Right cardiac atrium (tissue), 5 donors: ENCODE measurements around the gene IQCE. TPM values are rescaled to one million over a fixed set of nuclear protein-coding genes. Genes with fewer than 3 reads are reported as not detected.
A peak's percentile ranks its signal among the peaks of the same experiment; 100 is the strongest.

Experiments
- ATAC-seq, 2 donors: fragments of 200-7000 bp; cut with Tn5 transposase; one replicate each; pipeline versions ENCODE4 v1.8.0 to v1.9.1; 2020; ENCODE audit warnings: moderate library complexity in 2 of 2, mild to moderate bottlenecking in 1 of 2
- DNase-seq, 3 donors: peaks; one replicate each; pipeline ENCODE4 v3.0.0-alpha.2; 2020
- H3K27ac ChIP-seq: one replicate; pipeline ENCODE4 v1.5.1; 2013; ENCODE audit warnings: mild to moderate bottlenecking, low read length, control low read depth, moderate library complexity
- H3K27me3 ChIP-seq: one replicate; pipeline ENCODE4 v1.6.1; 2013; ENCODE audit not compliant: control insufficient read depth, insufficient read depth
- H3K4me1 ChIP-seq: one replicate; pipeline ENCODE4 v1.6.1; 2013; ENCODE audit warnings: low read length; ENCODE audit not compliant: control insufficient read depth, insufficient read depth
- H3K4me3 ChIP-seq: one replicate; pipeline ENCODE4 v1.5.1; 2013; ENCODE audit warnings: low read length, control low read depth
- H3K9me3 ChIP-seq: one replicate; pipeline ENCODE4 v1.6.1; 2013; ENCODE audit warnings: low read length; ENCODE audit not compliant: control insufficient read depth
- WGBS: extraction: QIAGEN DNeasy Blood & Tissue Kit; methylation state at CpG from one replicate; pipeline ENCODE4 v1.1.7; 2013; 5-methylcytosine and 5-hydroxymethylcytosine counted together
- intact Hi-C, 4 donors: fragments of 100-400 bp; cut with DNase I; formaldehyde crosslinking; loops; one replicate each; pipeline versions ENCODE4 v1.11.0 to v1.14.0; 2022 to 2023
- long read RNA-seq, 4 donors: library from polyadenylated mRNA; unstranded; transcript quantifications; one replicate each; pipeline ENCODE4 v2.0.0, GENCODE V29; 2020 to 2021
- polyA plus RNA-seq: library from polyadenylated mRNA; stranded (reverse); fragments of 200-250 nt; gene quantifications from one replicate; pipeline ENCODE4 v1.2.3, GENCODE V29; 2013
- total RNA-seq, 4 donors: library from RNA; stranded (reverse); fragmentation: NEBNext Ultra II Directional; extraction: Animal tissue kit (Norgen Biotek cat#: 25700); gene quantifications; one replicate each; pipeline ENCODE4 v1.2.1, GENCODE V29; 2021
- donor health status: healthy with polysubstance abuse.
- donor health status: DM: no; HTN: yes; CAD: no.
- donor health status: DM: no; HTN: no; CAD: no.
- donor health status: DM: no; HTN: yes; CAD: no; lungs with severe emphysema.
- donor health status: DM: yes; HTN: yes; CAD: no.

Gene IQCE
- 10 to 100 TPM; 10.6 to 16.0 (median 15.2) TPM for total RNA-seq
- polyA plus RNA-seq, result 7.9 TPM
- long read RNA-seq, donor 1, full-length matches to known transcripts, result 6 of 31 reads
- long read RNA-seq, donor 1, partial matches to known transcripts, result 15 of 31 reads
- long read RNA-seq, donor 1, other reads (novel, unspliced or antisense), result 10 of 31 reads
- long read RNA-seq, donor 2, full-length matches to known transcripts, result 5 of 13 reads
- long read RNA-seq, donor 2, partial matches to known transcripts, result 2 of 13 reads
- long read RNA-seq, donor 2, other reads (novel, unspliced or antisense), result 6 of 13 reads
- long read RNA-seq, donor 3, full-length matches to known transcripts, result 3 of 35 reads
- long read RNA-seq, donor 3, partial matches to known transcripts, result 19 of 35 reads
- long read RNA-seq, donor 3, other reads (novel, unspliced or antisense), result 13 of 35 reads
- long read RNA-seq, donor 4, full-length matches to known transcripts, result 1 of 8 reads
- long read RNA-seq, donor 4, partial matches to known transcripts, result 2 of 8 reads
- long read RNA-seq, donor 4, other reads (novel, unspliced or antisense), result 5 of 8 reads

DNA sequence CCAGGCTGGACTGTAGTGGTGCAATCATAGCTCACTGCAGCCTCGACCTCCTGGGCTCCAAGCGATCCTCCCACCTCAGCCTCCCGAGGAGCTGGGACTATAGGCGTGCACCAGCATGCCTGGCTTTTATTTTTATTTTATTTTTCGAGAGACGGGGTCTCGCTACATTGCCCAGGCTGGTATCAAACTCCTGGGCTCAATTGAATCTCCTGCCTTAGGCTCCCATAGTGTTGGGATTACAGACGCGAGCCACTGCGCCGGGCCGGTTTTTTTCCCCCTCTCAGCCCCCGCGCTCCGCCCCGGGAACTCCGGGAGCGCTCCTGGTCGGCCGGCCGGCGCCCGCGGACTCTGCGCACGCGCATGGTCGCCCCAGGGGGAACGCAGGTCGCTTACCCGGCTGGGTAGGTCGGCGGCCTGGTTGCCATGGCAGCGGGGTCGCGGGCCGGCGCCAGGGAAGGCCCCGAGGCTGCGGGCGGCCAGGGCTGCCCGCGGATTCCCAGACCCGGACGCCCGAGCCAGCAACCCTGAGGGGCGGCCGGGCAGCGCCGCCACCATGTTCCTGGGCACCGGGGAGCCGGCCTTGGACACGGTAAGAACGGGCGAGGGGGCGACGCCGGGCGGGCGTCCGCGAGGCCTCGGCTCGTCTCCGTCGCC, at the start of gene IQCE:
IQCE (plus strand) TSS at position 351 of the 654 bp plus-strand sequence; CDS start at position 554, 203 bp downstream.
- peaks cover 4% of the 10 kb centered on the region for H3K4me1 ChIP-seq
- H3K9me3 ChIP-seq, result no peaks in the 10 kb centered on the region
- DNase-seq, result peak; percentile 96 to 99 (median 98)
- no peaks in the 10 kb centered on the region for H3K27me3 ChIP-seq
- intact Hi-C loops, result loop anchor here in 1 of 4 donors (10.0 kb wide), 1 partner anchor 74 kb away; no protein-coding TSS in a partner anchor
- H3K27ac ChIP-seq, result peak within 1 kb of the TSS; percentile 72
- ATAC-seq, result peak; percentile 80 to 83
- 1% methylated on average over 66 of the region's 66 CpGs for WGBS
- peak within 1 kb of the TSS; percentile 99 for H3K4me3 ChIP-seq

DNA sequence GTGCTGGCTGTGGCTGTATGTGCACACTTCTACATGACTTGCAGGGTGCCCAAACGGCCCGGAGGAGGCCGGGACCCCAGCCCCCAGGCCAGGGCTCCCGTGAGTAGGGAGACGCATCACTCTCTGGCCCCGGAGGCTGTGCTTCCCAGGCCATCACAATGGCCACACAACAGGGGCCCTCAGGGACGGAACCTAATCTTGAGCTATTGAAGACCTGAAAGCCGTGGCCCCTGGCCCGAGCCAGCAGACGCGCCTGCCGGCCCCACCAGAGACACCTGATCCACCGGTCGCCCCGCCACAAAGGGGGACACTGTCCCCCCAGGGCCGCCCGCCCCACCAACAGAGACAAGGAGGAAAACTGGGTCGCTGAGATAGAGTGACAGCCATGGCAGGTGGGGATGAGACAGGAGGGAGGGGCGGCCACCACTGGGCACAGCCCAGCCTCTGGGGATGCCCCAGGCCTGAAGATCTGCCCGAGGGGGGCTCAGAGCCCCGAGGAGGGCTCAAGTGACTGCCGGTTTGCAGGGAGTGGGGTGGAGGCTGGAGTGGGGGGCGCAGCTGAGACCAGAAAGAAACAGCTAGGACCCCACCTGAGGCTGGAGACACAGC, 49.4 kb upstream of the IQCE start:
- Histone ChIP-seq H3K27ac (no peak overlapping the region), H3K27me3 (no peaks in the 10 kb centered on the region), H3K4me1 (no peaks in the 10 kb centered on the region), H3K9me3 (no peaks in the 10 kb centered on the region), H3K4me3 (no peak overlapping the region)
- 81% methylated on average over 23 of the region's 23 CpGs for WGBS
- ATAC-seq, result no peak
- DNase-seq, result peak in 2 of 3 donors; percentile 42 to 43
- intact Hi-C loops, result no loop called here

GRCh38 chr7:2510130-2510776, 48.5 kb upstream of the IQCE start:
- Histone ChIP-seq H3K9me3 (no peaks in the 10 kb centered on the region), H3K27me3 (no peaks in the 10 kb centered on the region), H3K4me3 (no peak overlapping the region), H3K4me1 (no peaks in the 10 kb centered on the region), H3K27ac (no peak overlapping the region)
- intact Hi-C loops, result no loop called here
- WGBS, result 88% methylated on average over 13 of the region's 13 CpGs
- DNase-seq (peak in 2 of 3 donors; percentile 41 to 61), ATAC-seq (no peak)

DNA sequence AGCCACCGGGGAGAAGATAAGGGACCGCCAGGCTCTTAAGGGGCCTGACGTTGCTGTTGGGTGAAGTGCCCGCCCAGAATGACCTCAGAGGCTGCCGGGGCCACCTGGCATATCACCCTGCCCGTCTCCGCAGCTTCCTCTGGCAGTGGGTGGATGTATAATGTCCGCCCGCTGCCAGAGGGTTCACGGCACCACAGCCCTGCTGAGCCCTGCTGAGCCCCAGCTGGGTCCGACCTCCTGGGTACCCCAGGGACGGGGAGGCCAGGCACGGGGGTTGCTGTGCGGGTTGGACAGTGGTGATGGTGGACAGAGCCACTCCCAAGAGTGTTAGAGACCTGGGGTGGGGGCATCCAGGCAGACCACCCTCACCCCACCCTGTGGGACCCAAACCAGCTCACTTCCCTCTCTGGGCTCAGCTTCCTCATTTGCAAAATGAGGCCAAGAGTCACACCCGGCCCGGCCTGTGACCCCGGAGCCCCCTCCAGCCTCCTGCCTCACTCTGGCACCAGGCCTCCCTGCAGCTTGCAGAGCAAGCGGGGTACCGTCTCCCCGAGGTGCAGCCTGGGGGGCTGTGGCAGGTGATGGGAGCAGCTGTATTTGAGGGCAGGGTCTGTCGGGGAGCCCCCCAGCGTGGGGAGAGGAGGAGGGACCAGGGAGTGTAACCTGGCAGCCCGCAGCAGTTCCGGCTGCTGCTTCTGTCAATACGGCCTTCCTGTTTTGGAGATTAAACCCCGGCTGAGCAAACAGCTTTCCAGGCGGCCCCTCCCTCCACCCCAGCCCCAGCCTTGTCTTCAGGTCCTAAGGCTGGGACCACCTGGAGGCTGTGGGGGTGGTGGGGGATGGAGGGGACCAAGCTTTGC, 47.6 kb upstream of the IQCE start:
- intact Hi-C loops, result no loop called here
- H3K9me3 ChIP-seq, result no peaks in the 10 kb centered on the region
- DNase-seq (peak; percentile 61 to 84 (median 82)), ATAC-seq (peak; percentile 30 to 51)
- no peaks in the 10 kb centered on the region for H3K4me1 ChIP-seq
- no peaks in the 10 kb centered on the region for H3K27me3 ChIP-seq
- H3K27ac ChIP-seq, result peak overlapping the region; percentile 25
- WGBS, result 42% methylated on average over 27 of the region's 27 CpGs
- no peak overlapping the region for H3K4me3 ChIP-seq

DNA sequence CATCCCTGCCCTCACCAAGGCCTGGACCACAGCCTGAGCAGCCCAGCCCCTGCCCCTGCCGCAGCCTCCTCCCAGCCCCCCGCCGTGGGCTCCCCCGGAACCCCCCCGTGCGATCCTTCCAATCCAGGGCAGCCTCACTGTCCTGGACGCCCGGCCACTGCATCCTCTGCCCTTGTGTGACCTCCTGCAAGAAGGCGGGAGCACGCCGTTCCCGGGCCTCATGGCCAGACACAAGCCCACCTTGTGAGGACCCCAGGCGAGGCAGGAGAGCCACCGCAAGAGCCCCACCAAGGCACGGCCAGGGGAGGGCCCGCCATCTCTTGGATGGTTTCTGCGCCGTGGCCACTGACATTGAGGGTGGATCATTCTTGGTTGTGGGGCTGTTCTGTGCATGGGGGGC, 47.0 kb upstream of the IQCE start:
- no peaks in the 10 kb centered on the region for H3K4me1 ChIP-seq
- no peak overlapping the region for H3K4me3 ChIP-seq
- WGBS, result 44% methylated on average over 18 of the region's 18 CpGs
- no peaks in the 10 kb centered on the region for H3K9me3 ChIP-seq
- intact Hi-C loops, result no loop called here
- DNase-seq (peak in 1 of 3 donors; percentile 76), ATAC-seq (peak; percentile 10 to 12)
- H3K27me3 ChIP-seq, result no peaks in the 10 kb centered on the region
- H3K27ac ChIP-seq, result no peak overlapping the region

DNA sequence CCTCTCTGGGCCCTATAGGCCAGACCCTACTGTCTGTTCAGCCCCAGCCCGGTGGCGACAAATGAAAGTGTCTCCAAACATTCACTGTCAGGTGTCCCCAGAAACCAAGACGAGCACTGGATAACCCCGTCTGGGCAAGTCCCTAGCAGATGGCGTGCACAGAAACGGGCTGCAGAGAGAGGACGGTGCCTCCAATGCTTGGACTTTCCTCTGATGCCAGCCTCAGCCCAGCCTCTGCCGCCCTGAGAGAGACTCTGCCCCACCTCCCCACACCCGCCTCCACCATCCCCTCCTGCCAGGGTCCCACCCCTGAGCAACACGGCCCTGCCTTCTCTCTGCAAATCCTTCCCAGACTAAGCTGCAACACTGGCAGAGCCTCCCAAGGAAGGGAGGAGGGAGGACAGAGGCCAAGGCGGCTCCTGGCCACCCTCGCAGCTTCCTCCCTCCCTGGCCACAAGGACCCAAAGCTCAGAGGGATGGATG, 46.6 kb upstream of the IQCE start:
- Histone ChIP-seq H3K27me3 (no peaks in the 10 kb centered on the region), H3K9me3 (no peaks in the 10 kb centered on the region), H3K27ac (no peak overlapping the region), H3K4me3 (no peak overlapping the region), H3K4me1 (no peaks in the 10 kb centered on the region)
- intact Hi-C loops, result no loop called here
- ATAC-seq, result peak; percentile 28 to 59
- WGBS, result 36% methylated on average over 12 of the region's 12 CpGs
- peak in 2 of 3 donors; percentile 85 for DNase-seq

- peak in 1 of 3 donors; percentile 39 for DNase-seq
- intact Hi-C loops, result no loop called here
- Histone ChIP-seq H3K27me3 (no peaks in the 10 kb centered on the region), H3K4me1 (no peaks in the 10 kb centered on the region), H3K4me3 (no peak overlapping the region), H3K9me3 (no peaks in the 10 kb centered on the region), H3K27ac (no peak overlapping the region)
- no peak for ATAC-seq
- 71% methylated on average over 3 of the region's 3 CpGs for WGBS
Observed at GRCh38 chr7:2512713-2513112, 46.1 kb upstream of the IQCE start.

GRCh38 chr7:2513702-2514101, 45.1 kb upstream of the IQCE start:
- WGBS, result 89% methylated on average over 7 of the region's 7 CpGs
- ATAC-seq (no peak), DNase-seq (peak in 1 of 3 donors; percentile 24)
- intact Hi-C loops, result no loop called here
- Histone ChIP-seq H3K27me3 (no peaks in the 10 kb centered on the region), H3K4me3 (no peak overlapping the region), H3K9me3 (no peaks in the 10 kb centered on the region), H3K4me1 (no peaks in the 10 kb centered on the region), H3K27ac (no peak overlapping the region)

GRCh38 chr7:2514473-2515423, 44.0 kb upstream of the IQCE start:
- no peaks in the 10 kb centered on the region for H3K9me3 ChIP-seq
- no peaks in the 10 kb centered on the region for H3K4me1 ChIP-seq
- intact Hi-C loops, result no loop called here
- H3K27ac ChIP-seq, result no peak overlapping the region
- WGBS, result 85% methylated on average over 9 of the region's 9 CpGs
- DNase-seq (no peak), ATAC-seq (no peak)
- H3K4me3 ChIP-seq, result no peak overlapping the region
- H3K27me3 ChIP-seq, result no peaks in the 10 kb centered on the region
